Activated T-helper 1 cell treated with Interleukin-2 at 50 U/mL for 16 hours (primary cell): Measurements from ENCODE around the gene NMNAT1.
"Not testable (repeated sequence)": the region's sequence is repeated elsewhere in the genome, so short reads cannot be mapped to it uniquely, and the experiment has no call there.

Experiments
- DNase-seq: peaks from one replicate; pipeline ENCODE4 v3.0.0-alpha.2; 2020; ENCODE audit warnings: low read depth

The NMNAT1 gene

GRCh38 chr1:9920606-9921005 lies 22.7 kb upstream of the NMNAT1 start:
- DNase-seq, result no peak

GRCh38 chr1:9922342-9922741 lies 20.9 kb upstream of the NMNAT1 start:
- no peak for DNase-seq

- no peak for DNase-seq
Measured at GRCh38 chr1:9927259-9927658, 16.0 kb upstream of the NMNAT1 start.

GRCh38 chr1:9929431-9930385 lies 13.6 kb upstream of the NMNAT1 start:
- no peak for DNase-seq

- no peak for DNase-seq
Measured at GRCh38 chr1:9942399-9942938, 806 bp upstream of the NMNAT1 start.

GRCh38 chr1:9946315-9946714 lies 3.0 kb downstream of the NMNAT1 start:
- no peak for DNase-seq

GRCh38 chr1:9957726-9958125 lies 14.5 kb downstream of the NMNAT1 start:
- DNase-seq, result no peak

GRCh38 chr1:9960011-9960410 lies 16.7 kb downstream of the NMNAT1 start:
- no peak for DNase-seq

GRCh38 chr1:9960706-9961562 lies 17.7 kb downstream of the NMNAT1 start:
- DNase-seq, result no peak

GRCh38 chr1:9984253-9984652 lies 41.0 kb downstream of the NMNAT1 start:
- no peak for DNase-seq

- DNase-seq, result no peak
Measured at GRCh38 chr1:9985001-9985400, 41.7 kb downstream of the NMNAT1 start.

GRCh38 chr1:9989773-9990172 lies 46.5 kb downstream of the NMNAT1 start:
- DNase-seq, result no peak

- DNase-seq, result no peak
Measured at GRCh38 chr1:9990944-9991343, 47.7 kb downstream of the NMNAT1 start.

GRCh38 chr1:9992910-9993309 lies 49.6 kb downstream of the NMNAT1 start:
- no peak for DNase-seq

- DNase-seq, result no peak
Measured at GRCh38 chr1:9993561-9994075, 50.3 kb downstream of the NMNAT1 start.

- DNase-seq, result no peak
Measured at GRCh38 chr1:9996624-9997582, 53.6 kb downstream of the NMNAT1 start, which contains the start of gene RBP7. Gene RBP7 (plus strand): TSS chr1:9997228. CDS start chr1:9997259, 31 bp downstream.

- DNase-seq, result no peak
Measured at GRCh38 chr1:10001016-10001665, 57.9 kb downstream of the NMNAT1 start.

- not testable (repeated sequence) for DNase-seq
Measured at GRCh38 chr1:10005248-10005647, 62.0 kb downstream of the NMNAT1 start.

- DNase-seq, result no peak
Measured at GRCh38 chr1:10007169-10007568, 63.9 kb downstream of the NMNAT1 start.

- DNase-seq, result no peak
Measured at GRCh38 chr1:10014016-10014415, 70.7 kb downstream of the NMNAT1 start.

GRCh38 chr1:10019561-10019960 lies 76.3 kb downstream of the NMNAT1 start:
- no peak for DNase-seq
